ENCODE results near the gene MYH3. TPM values are rescaled to one million over a fixed set of nuclear protein-coding genes. Genes with fewer than 3 reads are reported as not detected.

The MYH3 gene
- total RNA-seq (0.48 and 0.93 TPM in 2 replicates), polyA plus RNA-seq (1.9 and 3.5 TPM in 2 replicates)

DNA sequence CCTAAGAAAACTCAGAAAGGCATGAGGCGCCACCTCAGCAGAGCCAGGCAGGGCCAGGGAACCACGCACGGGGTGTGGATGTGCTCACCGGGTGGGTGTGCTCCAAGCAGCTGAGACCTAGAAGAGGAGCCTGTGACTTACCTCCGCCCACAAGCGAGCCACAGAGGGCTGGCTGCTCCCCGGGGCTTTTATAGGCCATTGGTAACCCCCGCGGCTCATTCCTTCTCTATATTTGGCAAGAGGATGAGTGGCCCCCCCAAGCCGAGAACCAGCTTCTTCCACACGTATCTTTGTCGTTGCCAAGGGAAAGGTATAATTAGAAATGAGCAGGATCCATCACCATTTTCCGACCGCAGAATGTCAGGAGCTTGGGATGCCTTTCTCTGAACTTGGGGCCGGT is at the start of gene MYH3:
Gene MYH3, minus strand, starts transcription at position 162 of the 400 bp plus-strand sequence. CDS start 2,245 bp downstream, outside the sequence.
- Histone ChIP-seq H3K4me2 (no peak within 1 kb of the TSS), H3K4me1 (ENCODE audit: insufficient read depth) (no peaks in the 10 kb centered on the region), H3K27me3 (no peaks in the 10 kb centered on the region), H3K9me3 (ENCODE audit: low read depth) (no peaks in the 10 kb centered on the region), H3K79me2 (no peaks in the 10 kb centered on the region), H3K4me3 (no peak within 1 kb of the TSS), H3K36me3 (replicated peaks; ENCODE audit: insufficient read depth, low read depth) (no peaks in the 10 kb centered on the region), H2AFZ (no peak within 1 kb of the TSS), H3K27ac (no peak within 1 kb of the TSS), H4K20me1 (ENCODE audit: insufficient read depth, poor library complexity, severe bottlenecking) (no peaks in the 10 kb centered on the region), H3K9me2 (replicated peaks; ENCODE audit: insufficient read depth) (no peaks in the 10 kb centered on the region)
- DNase-seq (ENCODE audit: low spot score): no peak
- TF ChIP-seq, protein P1, sequence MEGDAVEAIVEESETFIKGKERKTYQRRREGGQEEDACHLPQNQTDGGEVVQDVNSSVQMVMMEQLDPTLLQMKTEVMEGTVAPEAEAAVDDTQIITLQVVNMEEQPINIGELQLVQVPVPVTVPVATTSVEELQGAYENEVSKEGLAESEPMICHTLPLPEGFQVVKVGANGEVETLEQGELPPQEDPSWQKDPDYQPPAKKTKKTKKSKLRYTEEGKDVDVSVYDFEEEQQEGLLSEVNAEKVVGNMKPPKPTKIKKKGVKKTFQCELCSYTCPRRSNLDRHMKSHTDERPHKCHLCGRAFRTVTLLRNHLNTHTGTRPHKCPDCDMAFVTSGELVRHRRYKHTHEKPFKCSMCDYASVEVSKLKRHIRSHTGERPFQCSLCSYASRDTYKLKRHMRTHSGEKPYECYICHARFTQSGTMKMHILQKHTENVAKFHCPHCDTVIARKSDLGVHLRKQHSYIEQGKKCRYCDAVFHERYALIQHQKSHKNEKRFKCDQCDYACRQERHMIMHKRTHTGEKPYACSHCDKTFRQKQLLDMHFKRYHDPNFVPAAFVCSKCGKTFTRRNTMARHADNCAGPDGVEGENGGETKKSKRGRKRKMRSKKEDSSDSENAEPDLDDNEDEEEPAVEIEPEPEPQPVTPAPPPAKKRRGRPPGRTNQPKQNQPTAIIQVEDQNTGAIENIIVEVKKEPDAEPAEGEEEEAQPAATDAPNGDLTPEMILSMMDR (IDR thresholded peaks at IDR 0.05; ENCODE audit: poor library complexity): no peak
- TF ChIP-seq EZH2 (IDR thresholded peaks at IDR 0.05; ENCODE audit: borderline replicate concordance) (no peak), EZH2phosphoT487 (IDR thresholded peaks at IDR 0.05; ENCODE audit: low read depth, severe bottlenecking, unreplicated experiment) (no peak)
- 88% methylated on average over 15 of the region's 15 CpGs for WGBS (ENCODE audit: low lambda C conversion rate, missing lambda C conversion rate)

- H3K27ac ChIP-seq: no peak overlapping the region
- 93% methylated on average over 5 of the region's 5 CpGs for WGBS (ENCODE audit: low lambda C conversion rate, missing lambda C conversion rate)
- no peaks in the 10 kb centered on the region for H3K36me3 ChIP-seq (replicated peaks; ENCODE audit: insufficient read depth, low read depth)
- H3K79me2 ChIP-seq: peaks cover 26% of the 10 kb centered on the region
- no peak overlapping the region for H2AFZ ChIP-seq
- no peaks in the 10 kb centered on the region for H3K4me1 ChIP-seq (ENCODE audit: insufficient read depth)
- no peaks in the 10 kb centered on the region for H3K9me3 ChIP-seq (ENCODE audit: low read depth)
- H4K20me1 ChIP-seq (ENCODE audit: insufficient read depth, poor library complexity, severe bottlenecking): no peaks in the 10 kb centered on the region
- H3K9me2 ChIP-seq (replicated peaks; ENCODE audit: insufficient read depth): no peaks in the 10 kb centered on the region
- H3K4me2 ChIP-seq: no peak overlapping the region
- H3K4me3 ChIP-seq: no peak overlapping the region
- no peak for DNase-seq (ENCODE audit: low spot score)
- no peaks in the 10 kb centered on the region for H3K27me3 ChIP-seq
- no peak for TF ChIP-seq EZH2phosphoT487 (IDR thresholded peaks at IDR 0.05; ENCODE audit: low read depth, severe bottlenecking, unreplicated experiment)
- TF ChIP-seq, protein P1 (IDR thresholded peaks at IDR 0.05; ENCODE audit: poor library complexity): no peak
Measured at GRCh38 chr17:10705727-10706126, 48.6 kb upstream of the MYH3 start.

DNA sequence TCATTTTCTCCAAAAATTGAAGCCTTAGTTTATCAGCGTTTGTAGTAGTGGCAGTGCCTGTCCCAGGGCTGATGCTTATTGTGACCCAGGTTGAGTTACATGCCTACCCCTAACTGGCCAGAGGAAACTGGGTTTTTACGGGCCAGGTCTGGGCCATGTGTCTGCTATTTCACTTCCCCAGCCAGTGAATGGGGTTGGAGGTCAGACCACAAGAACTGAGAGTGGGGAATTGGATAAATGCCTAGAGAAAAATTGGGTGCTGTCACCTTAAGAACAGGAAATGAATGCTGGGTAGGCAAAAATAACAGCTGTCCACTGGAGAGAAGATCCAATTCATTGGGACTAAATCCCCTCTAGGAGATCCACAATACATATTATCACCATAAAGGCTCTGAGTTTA is 45.5 kb upstream of the MYH3 start:
- Histone ChIP-seq H3K79me2 (peaks cover 50% of the 10 kb centered on the region), H3K27ac (no peak overlapping the region), H2AFZ (no peak overlapping the region), H3K36me3 (replicated peaks; ENCODE audit: insufficient read depth, low read depth) (no peaks in the 10 kb centered on the region), H3K4me3 (no peak overlapping the region), H3K4me2 (no peak overlapping the region), H3K9me2 (replicated peaks; ENCODE audit: insufficient read depth) (no peaks in the 10 kb centered on the region), H3K4me1 (ENCODE audit: insufficient read depth) (peaks cover 5% of the 10 kb centered on the region), H3K27me3 (no peaks in the 10 kb centered on the region), H3K9me3 (ENCODE audit: low read depth) (no peaks in the 10 kb centered on the region), H4K20me1 (ENCODE audit: insufficient read depth, poor library complexity, severe bottlenecking) (no peaks in the 10 kb centered on the region)
- DNase-seq (ENCODE audit: low spot score): no peak
- TF ChIP-seq EZH2 (IDR thresholded peaks at IDR 0.05; ENCODE audit: borderline replicate concordance) (no peak), EZH2phosphoT487 (IDR thresholded peaks at IDR 0.05; ENCODE audit: low read depth, severe bottlenecking, unreplicated experiment) (no peak)
- TF ChIP-seq, protein P1 (IDR thresholded peaks at IDR 0.05; ENCODE audit: poor library complexity): no peak
- WGBS (ENCODE audit: low lambda C conversion rate, missing lambda C conversion rate): 69% methylated on average over 2 of the region's 2 CpGs

DNA sequence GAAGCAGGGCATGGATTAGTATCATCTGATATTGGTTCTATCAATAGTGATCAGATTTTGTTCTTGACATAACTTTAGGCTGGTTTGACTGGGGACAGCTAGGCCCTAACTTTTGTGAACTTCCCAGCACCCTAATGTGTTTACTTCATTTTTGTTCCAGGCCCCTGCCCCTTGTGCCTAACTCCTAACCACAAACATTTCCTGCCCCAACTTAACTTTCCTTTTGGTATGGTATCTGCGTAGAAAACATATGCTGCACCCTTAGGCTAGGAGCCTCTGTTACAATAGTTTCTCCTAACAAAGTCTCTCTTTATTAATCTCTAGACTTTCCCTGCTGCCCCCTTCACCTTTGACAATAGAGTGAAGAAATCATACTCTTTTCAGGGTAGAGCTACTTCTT is 42.7 kb upstream of the MYH3 start:
- Histone ChIP-seq H3K36me3 (replicated peaks; ENCODE audit: insufficient read depth, low read depth) (no peaks in the 10 kb centered on the region), H3K27me3 (no peaks in the 10 kb centered on the region), H3K27ac (no peak overlapping the region), H3K79me2 (peaks cover 74% of the 10 kb centered on the region), H3K9me2 (replicated peaks; ENCODE audit: insufficient read depth) (no peaks in the 10 kb centered on the region), H3K4me1 (ENCODE audit: insufficient read depth) (peaks cover 12% of the 10 kb centered on the region), H3K4me3 (no peak overlapping the region), H3K9me3 (ENCODE audit: low read depth) (no peaks in the 10 kb centered on the region), H2AFZ (no peak overlapping the region), H4K20me1 (ENCODE audit: insufficient read depth, poor library complexity, severe bottlenecking) (no peaks in the 10 kb centered on the region), H3K4me2 (no peak overlapping the region)
- 96% methylated on average over 1 of the region's 1 CpG for WGBS (ENCODE audit: low lambda C conversion rate, missing lambda C conversion rate)
- no peak for DNase-seq (ENCODE audit: low spot score)
- TF ChIP-seq EZH2phosphoT487 (IDR thresholded peaks at IDR 0.05; ENCODE audit: low read depth, severe bottlenecking, unreplicated experiment): no peak
- TF ChIP-seq, protein P1 (IDR thresholded peaks at IDR 0.05; ENCODE audit: poor library complexity): no peak
- TF ChIP-seq EZH2 (IDR thresholded peaks at IDR 0.05; ENCODE audit: borderline replicate concordance): no peak

All from hepatocyte (in vitro differentiated cells).